ENCODE measurements around the gene CDC42EP4.

Gene CDC42EP4

DNA sequence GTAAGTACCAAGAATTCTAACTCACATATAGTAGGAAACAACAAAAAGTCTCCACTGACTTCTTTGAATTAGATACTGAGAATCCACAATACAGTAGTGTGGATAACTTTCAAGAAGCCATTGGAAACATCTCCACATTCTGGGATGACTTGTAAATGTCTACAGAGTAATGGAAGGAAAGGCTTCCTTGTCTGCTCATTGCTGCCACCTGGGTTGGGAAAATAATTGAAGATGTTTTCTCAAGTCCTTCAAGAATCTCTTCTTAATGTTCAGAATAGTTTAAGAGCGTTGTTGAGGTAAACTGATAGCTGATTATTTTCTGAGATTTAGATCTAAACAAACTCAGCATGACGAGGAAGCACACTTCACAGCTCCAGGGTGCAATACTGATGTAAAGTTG is 64.1 kb downstream of the CDC42EP4 start:
- no peak for DNase-seq

- no peak for DNase-seq
Measured at GRCh38 chr17:73240561-73240960, 71.2 kb downstream of the CDC42EP4 start.

DNA sequence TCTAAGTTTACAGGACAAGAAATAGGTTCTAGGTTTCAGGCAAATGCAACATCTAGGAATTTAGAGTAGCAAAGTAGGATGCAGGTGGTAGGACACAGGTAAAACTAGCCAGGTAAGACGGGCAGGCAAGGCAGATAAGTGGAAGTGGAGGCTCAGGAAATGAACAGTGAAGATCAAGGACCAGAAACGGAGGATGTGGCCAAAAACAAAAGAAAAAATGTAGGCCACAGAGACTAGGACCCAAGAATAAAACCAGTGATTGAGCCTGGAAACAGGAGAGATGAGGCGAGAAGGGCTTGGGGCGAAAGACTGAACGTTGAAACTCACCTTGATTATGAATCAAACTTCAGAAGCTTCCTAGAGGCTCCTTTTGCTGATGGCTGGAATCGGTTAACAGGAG is 74.1 kb downstream of the CDC42EP4 start:
- DNase-seq: peak in 1 of 2 donors; percentile 16

DNA sequence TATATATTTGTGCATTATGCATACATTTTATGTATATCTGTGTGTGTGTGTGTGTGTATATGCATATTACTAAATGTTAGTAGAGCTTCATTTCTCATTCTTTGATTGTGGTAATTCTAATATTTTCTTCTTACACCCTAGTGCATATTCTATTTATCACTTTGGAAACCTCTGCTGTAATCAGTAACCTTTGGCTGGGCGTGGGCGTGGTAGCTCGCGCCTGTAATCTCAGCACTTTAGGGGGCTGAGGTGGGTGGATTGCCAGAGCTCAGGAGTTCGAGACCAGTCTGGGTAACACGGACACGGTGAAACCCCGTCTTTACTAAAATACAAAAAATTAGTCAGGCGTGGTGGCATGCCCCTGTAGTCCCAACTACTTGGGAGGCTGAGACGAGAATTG is 77.1 kb downstream of the CDC42EP4 start:
- DNase-seq: no peak

Measured in CD4-positive, alpha-beta T cell treated with Interferon alpha-2 for 1 hour (primary cell).